K562 (cell line): ENCODE data around the gene ABL1. TPM values are rescaled to one million over a fixed set of nuclear protein-coding genes. Genes with fewer than 3 reads are reported as not detected.
A peak's percentile ranks its signal among the peaks of the same experiment; 100 is the strongest.

ENCODE experiments used
- ATAC-seq: fragments of 200-7000 bp; cut with Tn5 transposase; 3 replicates; pipeline ENCODE4 v1.9.1; 2020; ENCODE audit warnings: moderate library complexity
- BruUV-seq: library from RNA; stranded (reverse); fragments of 400-500 nt; replicated peaks from 2 replicates; lab custom pipeline; 2021; lab: Mats Ljungman, UMichigan
- CTCF ChIA-PET: fragments of 300-600 bp; formaldehyde crosslinking; extraction: SDS; loops from one replicate; lab custom pipeline; 2021; ENCODE audit warnings: low intra/inter-chr PET ratio; lab: Yijun Ruan, JAX
- POLR2A ChIA-PET: fragments of 300-600, 350-650 bp; sonication (Branson Sonifier 250); formaldehyde crosslinking; extraction: SDS; loops from one replicate; lab custom pipeline; 2021; ENCODE audit warnings: antibody characterized with exemption, inconsistent platforms; lab: Yijun Ruan, JAX
- DNase-seq, 4 experiments: peaks; one replicate each; pipeline versions ENCODE4 v3.0.0 to v3.0.0-alpha.2; 2011 to 2018; ENCODE audit warnings: low spot score in 3 of 4, mixed read lengths in 3 of 4; ENCODE audit errors: extremely low read depth in 1 of 4
- FAIRE-seq: peaks from 2 replicates; lab custom pipeline; 2011; peaks lifted over from hg19 to GRCh38; lab: Jason Lieb, UNC
- H2AFZ ChIP-seq: 2 replicates; pipeline ENCODE4 v1.6.0; 2011; ENCODE audit warnings: low read depth, low read length, control low read depth, inconsistent platforms
- H3K27ac ChIP-seq: fragments of 200-600 bp; 3 replicates; pipeline ENCODE4 v1.8.0; 2011; ENCODE audit warnings: low read depth, mild to moderate bottlenecking, control low read depth, inconsistent platforms, low read length, moderate library complexity, mixed read lengths; ENCODE audit errors: extremely low read depth
- H3K27me3 ChIP-seq, 2 experiments: fragments of 300-600 bp in 1 of 2; 2 replicates in 1 of 2; 3 replicates in 1 of 2; pipeline versions ENCODE4 v1.6.0 to v1.8.0; 2011; ENCODE audit warnings: inconsistent platforms in 2 of 2, low read length in 2 of 2, mild to moderate bottlenecking in 1 of 2, mixed read lengths in 1 of 2, moderate library complexity in 1 of 2; ENCODE audit not compliant: control insufficient read depth in 2 of 2, insufficient read depth in 2 of 2
- H3K36me3 ChIP-seq: fragments of 300-600 bp; 3 replicates; pipeline ENCODE4 v1.8.0; 2011; ENCODE audit warnings: mild to moderate bottlenecking, low read length, inconsistent platforms; ENCODE audit not compliant: control insufficient read depth, insufficient read depth
- H3K4me1 ChIP-seq, 2 experiments: fragments of 200-600 bp in 1 of 2; replicated peaks in 1 of 2; 2 replicates in 1 of 2; 3 replicates in 1 of 2; pipeline versions ENCODE4 v1.5.1 to v1.8.0; 2011; ENCODE audit warnings: inconsistent platforms in 2 of 2, low read length in 2 of 2, mild to moderate bottlenecking in 1 of 2, mixed read lengths in 1 of 2, moderate library complexity in 1 of 2; ENCODE audit not compliant: control insufficient read depth in 2 of 2, insufficient read depth in 2 of 2
- H3K4me2 ChIP-seq: 2 replicates; pipeline ENCODE4 v1.6.1; 2011; ENCODE audit warnings: low read length, control low read depth, inconsistent platforms, mixed read lengths; ENCODE audit not compliant: insufficient read depth
- H3K4me3 ChIP-seq: fragments of 200-600 bp; sonication (generic), shearing (Covaris generic); 2 replicates; pipeline ENCODE4 v1.5.1; 2016; ENCODE audit warnings: control low read depth, inconsistent platforms
- H3K79me2 ChIP-seq: fragments of 200-600 bp; 3 replicates; pipeline ENCODE4 v1.8.0; 2011; ENCODE audit warnings: low read length, inconsistent platforms; ENCODE audit not compliant: control insufficient read depth, insufficient read depth
- H3K9ac ChIP-seq, 2 experiments: 2 replicates each; pipeline versions ENCODE4 v1.6.0 to v1.6.1; 2011; ENCODE audit warnings: low read depth in 2 of 2, low read length in 2 of 2, control low read depth in 1 of 2, inconsistent platforms in 1 of 2, mild to moderate bottlenecking in 1 of 2, mixed read lengths in 1 of 2; ENCODE audit not compliant: insufficient read depth in 1 of 2
- H3K9me1 ChIP-seq: one replicate; pipeline ENCODE4 v1.6.0; 2011; ENCODE audit warnings: inconsistent platforms, mild to moderate bottlenecking, low read length, moderate library complexity; ENCODE audit not compliant: control insufficient read depth, insufficient read depth
- H3K9me3 ChIP-seq: replicated peaks from 2 replicates; pipeline ENCODE4 v1.5.1; 2011; ENCODE audit warnings: low read depth, low read length, inconsistent platforms; ENCODE audit not compliant: control insufficient read depth, insufficient read depth
- H4K20me1 ChIP-seq: replicated peaks from 2 replicates; pipeline ENCODE4 v1.6.1; 2011; ENCODE audit warnings: low read length, inconsistent platforms, mixed read lengths; ENCODE audit not compliant: control insufficient read depth, insufficient read depth
- E2F1 ChIP-seq: sonication (generic); formaldehyde crosslinking; IDR thresholded peaks from 2 replicates; pipeline ENCODE4 v1.8.1; 2023; ENCODE audit warnings: mild to moderate bottlenecking, missing genetic modification reagents, moderate library complexity
- FIP1L1 ChIP-seq: fragments of 200-400 bp; formaldehyde crosslinking; IDR thresholded peaks from 2 replicates; pipeline ENCODE4 v1.6.1; 2018; ENCODE audit warnings: mild to moderate bottlenecking, low read depth, low read length; ENCODE audit not compliant: poor library complexity, severe bottlenecking
- MAFF ChIP-seq: IDR thresholded peaks from 2 replicates; pipeline ENCODE4 v1.6.1; 2012; ENCODE audit warnings: low read length, improper control_type of control experiment
- SMAD2 ChIP-seq: fragments of 150-350 bp; IDR thresholded peaks from 2 replicates; pipeline ENCODE4 v1.6.1; 2014; ENCODE audit warnings: low read depth, mild to moderate bottlenecking, low read length
- STAT6 ChIP-seq: sonication (generic); formaldehyde crosslinking; IDR thresholded peaks from 2 replicates; pipeline ENCODE4 v1.8.1; 2023; ENCODE audit warnings: mild to moderate bottlenecking, missing genetic modification reagents
- WGBS: fragments of 100-300 bp; shearing (Covaris generic); methylation state at CpG from one replicate; pipeline ENCODE4 v1.1.6; 2016; ENCODE audit warnings: low coverage, mixed read lengths; ENCODE audit not compliant: insufficient coverage; ENCODE audit errors: missing lambda C conversion rate; 5-methylcytosine and 5-hydroxymethylcytosine counted together
- in situ Hi-C: fragments of 300-500 bp; cut with MboI; formaldehyde crosslinking; loops from 4 replicates; pipeline ENCODE4 v1.15.0; 2018; ENCODE audit warnings: inconsistent platforms, mixed read lengths
- intact Hi-C: fragments of 100-400 bp; cut with micrococcal nuclease; formaldehyde crosslinking; loops from 2 replicates; pipeline ENCODE4 v1.14.2; 2022
- polyA plus RNA-seq, 8 experiments: library from polyadenylated mRNA; depleted of rRNA in 4 of 8; stranded (reverse) in 5 of 8; unstranded in 3 of 8; fragments of >200 nt; fragmentation: Nextera tagmentation in 2 of 8; fragmentation: Illumina TruSeq in 1 of 8; extraction: Ambion mirVana in 2 of 8; extraction: Trizol in 1 of 8; gene quantifications; 2 replicates each; pipeline versions ENCODE4 v1.2.1 to v1.2.3, GENCODE V29; 2011 to 2014; ENCODE audit warnings: inconsistent platforms in 1 of 8, missing spikeins in 1 of 8
- total RNA-seq, 7 experiments: library from RNA; depleted of rRNA in 6 of 7; stranded (reverse); fragments of >200 nt in 6 of 7; fragmentation: Illumina TruSeq in 2 of 7; extraction: Trizol in 2 of 7; gene quantifications; 2 replicates each; pipeline versions ENCODE4 v1.2.1 to v1.2.3, GENCODE V29; 2011 to 2021; ENCODE audit warnings: low replicate concordance in 1 of 7

The ABL1 gene
- total and polyA plus RNA-seq, 9 of the 15 experiments (the other 6 are each of a cell fraction or from before 2014, with no cell fraction given): 1.5 to 130 (median 37.8) TPM

GRCh38 chr9:130830231-130830760, 4.8 kb upstream of the ABL1 start:
- Histone ChIP-seq H3K9me3 (peaks cover 7% of the 10 kb centered on the region; the same call in 1 of the 2 replicates), H4K20me1 (no peaks in the 10 kb centered on the region), H3K27ac (no peak overlapping the region), H2AFZ (no peak overlapping the region), H3K27me3 (no peaks in the 10 kb centered on the region), H3K9me1 (no peaks in the 10 kb centered on the region), H3K4me1 (peaks cover 6 to 9% of the 10 kb centered on the region in 2 experiments), H3K36me3 (peaks cover 33% of the 10 kb centered on the region; the same call in 2 of the 3 replicates), H3K79me2 (no peaks in the 10 kb centered on the region), H3K4me3 (no peak overlapping the region), H3K4me2 (no peak overlapping the region), H3K9ac (no peak overlapping the region)
- POLR2A ChIA-PET: interaction anchor here (0.6 to 10.2 kb wide), 20 partner anchors 8 to 294 kb away, joined by 3 to 160 read pairs (median 4); partner anchors contain the start of gene NUP214
- FAIRE-seq (no peak), ATAC-seq (no peak), DNase-seq (peak in 1 of 4 experiments; percentile 52)
- CTCF ChIA-PET: interaction anchor here (0.7 to 0.8 kb wide), 2 partner anchors 31 to 36 kb away, joined by 3 to 4 read pairs; no protein-coding TSS in a partner anchor
- in situ Hi-C loops (no loop called here), intact Hi-C loops (no loop called here)
- TF ChIP-seq E2F1 (CRISPR knock-in tag): 0 out of 2 replicates have a peak, but pooled peaks have one; percentile 10
- no peak for TF ChIP-seq MAFF
- BruUV-seq: no TSS peak
- 85% methylated on average over 3 of the region's 3 CpGs for WGBS

- Histone ChIP-seq H3K4me3 (no peak overlapping the region), H3K9ac (no peak overlapping the region), H3K36me3 (peaks cover 33% of the 10 kb centered on the region; the same call in 2 of the 3 replicates), H3K4me1 (peaks cover 0 to 11% of the 10 kb centered on the region in 2 experiments; a peak in 2 of 5 replicates), H2AFZ (no peak overlapping the region), H3K9me3 (peaks cover 7% of the 10 kb centered on the region; the same call in 1 of the 2 replicates), H3K27me3 (no peaks in the 10 kb centered on the region), H4K20me1 (no peaks in the 10 kb centered on the region), H3K79me2 (no peaks in the 10 kb centered on the region), H3K27ac (no peak overlapping the region), H3K9me1 (no peaks in the 10 kb centered on the region), H3K4me2 (no peak overlapping the region)
- peak in 2 of 4 experiments; percentile 63 to 66 for DNase-seq
- ChIA-PET POLR2A (interaction anchor here (0.6 to 10.2 kb wide), 23 partner anchors 9 to 294 kb away, joined by 3 to 160 read pairs (median 4); partner anchors contain the start of gene NUP214), CTCF (interaction anchor here (0.8 to 1.4 kb wide), 3 partner anchors 35 to 60 kb away, joined by 3 to 4 read pairs (median 3); no protein-coding TSS in a partner anchor)
- in situ Hi-C loops: no loop called here
- FAIRE-seq: no peak
- no peak for ATAC-seq
- BruUV-seq: no TSS peak
- intact Hi-C loops: no loop called here
- no peak for TF ChIP-seq FIP1L1
- no peak for TF ChIP-seq SMAD2
- TF ChIP-seq STAT6 (CRISPR knock-in tag): peak; percentile 81; the same call in 1 of the 2 replicates
Observed at GRCh38 chr9:130831077-130831476, 4.0 kb upstream of the ABL1 start.
